HCEC 1CT (cell line): ENCODE measurements around the gene ZNF740.
"Not testable (repeated sequence)": the region's sequence is repeated elsewhere in the genome, so short reads cannot be mapped to it uniquely, and the experiment has no call there.

Experiments used
- DNase-seq: peaks from one replicate; pipeline ENCODE4 v3.0.0-alpha.2; 2017

Gene ZNF740

GRCh38 chr12:53195516-53196420, 15.2 kb downstream of the ZNF740 start:
- DNase-seq = no peak

GRCh38 chr12:53196486-53196885, 16.0 kb downstream of the ZNF740 start:
- no peak for DNase-seq

DNA sequence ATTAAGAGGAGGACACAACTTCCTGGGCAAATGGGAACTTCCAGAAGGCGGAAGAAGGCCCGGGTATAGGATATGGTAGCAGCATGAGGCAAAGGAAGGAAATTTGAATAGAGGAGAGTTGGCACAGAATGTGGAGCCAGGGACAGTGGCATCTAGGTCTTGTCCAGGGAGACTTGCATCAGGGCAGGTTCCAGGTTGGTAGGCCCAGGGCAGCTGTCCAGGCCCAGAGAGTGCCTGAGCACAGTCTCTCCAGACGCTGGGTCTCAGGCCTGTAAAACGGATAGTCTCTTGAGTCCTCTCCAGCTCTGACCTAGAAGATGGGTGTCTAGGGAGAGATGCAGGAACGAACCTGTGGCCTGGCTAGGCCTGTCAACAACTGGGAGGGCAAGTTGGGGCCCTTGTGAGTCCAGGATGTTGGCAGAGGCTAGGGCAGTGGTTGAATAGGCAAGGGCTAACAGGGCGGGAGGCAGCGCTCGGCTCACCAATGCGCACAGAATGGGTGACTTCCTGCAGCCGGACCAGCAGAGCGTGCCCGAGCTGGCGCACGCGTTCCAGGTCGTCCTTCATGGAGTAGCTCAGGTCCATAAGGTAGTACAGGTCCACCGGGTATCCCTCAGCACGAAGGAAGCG, 16.6 kb downstream of the ZNF740 start:
- no peak for DNase-seq

DNA sequence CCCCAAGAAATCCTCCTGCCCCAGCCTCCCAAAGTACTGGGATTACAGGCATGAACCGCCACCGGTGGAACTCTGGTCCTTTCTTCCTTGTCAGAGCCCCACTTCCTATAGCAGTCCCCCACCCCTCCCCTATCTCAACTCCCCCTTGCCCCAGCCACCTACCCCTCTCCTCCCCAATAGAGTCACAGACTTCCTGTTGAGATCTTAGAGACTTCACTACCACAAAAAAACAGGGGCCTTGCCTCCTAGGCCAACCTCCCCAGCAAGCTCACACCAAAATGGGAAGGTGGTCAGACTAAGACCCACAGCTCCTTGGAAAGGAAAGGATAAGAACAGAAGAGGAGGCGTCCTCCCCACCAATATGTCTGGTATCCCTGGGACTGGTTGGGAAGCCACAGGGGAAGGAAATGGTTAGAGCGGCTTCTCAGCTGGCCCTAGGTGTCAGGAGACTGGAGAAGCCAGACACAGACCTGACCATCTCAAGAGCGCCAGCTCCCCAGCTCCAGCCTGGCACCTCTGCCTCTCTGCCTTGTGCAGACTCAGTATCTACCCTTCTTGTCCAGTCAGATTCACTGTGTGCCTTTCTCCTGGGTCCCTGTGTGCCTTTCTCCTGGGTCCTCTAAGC, 18.1 kb downstream of the ZNF740 start:
- DNase-seq = no peak

DNA sequence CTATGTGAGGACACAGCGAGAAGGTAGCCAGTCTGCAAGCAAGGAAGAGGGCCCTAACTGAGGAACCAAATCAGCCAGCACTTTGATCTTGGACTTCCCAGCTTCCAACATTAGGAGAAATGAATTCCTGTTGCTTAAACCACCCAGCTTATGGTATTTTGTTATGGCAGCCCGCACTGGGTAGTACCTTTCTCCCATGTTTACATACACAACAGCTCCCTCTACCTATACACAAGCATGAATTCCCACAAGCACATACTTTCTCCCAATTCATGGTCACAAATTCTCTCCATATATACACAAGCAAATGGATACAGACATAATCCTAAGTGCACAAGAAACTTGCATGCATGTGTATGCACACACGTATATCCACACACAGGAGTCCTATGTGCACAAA, 19.2 kb downstream of the ZNF740 start:
- no peak for DNase-seq

- DNase-seq = no peak
Measured at GRCh38 chr12:53200107-53200457, 19.6 kb downstream of the ZNF740 start.

GRCh38 chr12:53200458-53201176, 20.1 kb downstream of the ZNF740 start:
- no peak for DNase-seq

GRCh38 chr12:53201177-53201541, 20.6 kb downstream of the ZNF740 start:
- DNase-seq = no peak

DNA sequence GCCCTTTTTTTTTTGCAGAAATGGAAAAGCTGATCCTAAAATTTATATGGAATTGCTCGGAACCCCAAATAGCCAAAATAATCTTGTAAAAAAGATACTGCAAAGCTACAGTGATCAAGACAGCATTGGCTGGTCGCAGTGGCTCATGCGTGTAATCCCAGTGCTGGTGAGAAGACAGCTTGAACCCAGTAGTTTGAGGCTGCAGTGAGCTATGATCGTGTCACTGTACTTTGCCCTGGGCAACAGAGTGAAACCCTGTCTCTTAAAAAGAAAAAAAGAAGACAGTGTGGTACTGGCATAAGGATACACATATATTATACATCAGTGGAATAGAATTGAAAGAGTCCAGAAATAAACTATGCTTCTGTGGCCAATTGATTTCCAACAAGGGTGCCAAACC, 21.1 kb downstream of the ZNF740 start:
- no peak for DNase-seq

DNA sequence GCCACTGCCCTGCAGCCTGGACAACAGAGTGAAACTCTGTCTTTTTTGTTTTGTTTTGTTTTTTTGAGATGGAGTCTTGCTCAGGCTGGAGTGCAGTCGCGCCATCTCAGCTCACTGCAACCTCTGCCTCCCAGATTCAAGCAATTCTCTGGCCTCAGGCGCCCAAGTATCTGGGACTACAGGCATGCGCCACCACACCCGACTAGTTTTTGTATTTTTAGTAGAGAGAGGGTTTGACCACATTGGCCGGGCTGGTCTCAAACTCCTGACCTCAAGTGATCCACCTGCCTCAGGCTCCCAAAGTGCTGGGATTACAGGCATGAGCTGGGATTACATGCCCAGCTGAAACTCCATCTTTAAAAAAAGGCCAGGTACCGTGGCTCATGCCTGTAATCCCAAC, 21.8 kb downstream of the ZNF740 start:
- not testable (repeated sequence) for DNase-seq

DNA sequence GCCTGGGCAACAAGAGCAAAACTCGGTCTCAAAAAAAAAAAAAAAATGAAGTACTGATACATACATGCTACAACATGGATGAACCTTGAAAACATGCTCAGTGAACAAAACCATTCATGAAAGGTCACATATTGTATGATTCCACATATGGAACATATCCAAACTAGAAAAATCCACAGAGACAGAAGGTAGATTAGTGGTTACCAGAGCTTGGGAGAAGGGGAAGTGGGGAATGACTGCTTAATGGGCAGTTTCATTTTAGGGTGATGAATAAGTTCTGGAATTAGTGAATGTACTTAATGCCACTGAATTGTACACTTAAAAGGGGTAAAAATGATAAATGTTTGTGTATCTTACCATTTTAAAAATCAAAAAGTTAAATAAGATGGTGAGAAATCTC, 23.8 kb downstream of the ZNF740 start:
- no peak for DNase-seq

DNA sequence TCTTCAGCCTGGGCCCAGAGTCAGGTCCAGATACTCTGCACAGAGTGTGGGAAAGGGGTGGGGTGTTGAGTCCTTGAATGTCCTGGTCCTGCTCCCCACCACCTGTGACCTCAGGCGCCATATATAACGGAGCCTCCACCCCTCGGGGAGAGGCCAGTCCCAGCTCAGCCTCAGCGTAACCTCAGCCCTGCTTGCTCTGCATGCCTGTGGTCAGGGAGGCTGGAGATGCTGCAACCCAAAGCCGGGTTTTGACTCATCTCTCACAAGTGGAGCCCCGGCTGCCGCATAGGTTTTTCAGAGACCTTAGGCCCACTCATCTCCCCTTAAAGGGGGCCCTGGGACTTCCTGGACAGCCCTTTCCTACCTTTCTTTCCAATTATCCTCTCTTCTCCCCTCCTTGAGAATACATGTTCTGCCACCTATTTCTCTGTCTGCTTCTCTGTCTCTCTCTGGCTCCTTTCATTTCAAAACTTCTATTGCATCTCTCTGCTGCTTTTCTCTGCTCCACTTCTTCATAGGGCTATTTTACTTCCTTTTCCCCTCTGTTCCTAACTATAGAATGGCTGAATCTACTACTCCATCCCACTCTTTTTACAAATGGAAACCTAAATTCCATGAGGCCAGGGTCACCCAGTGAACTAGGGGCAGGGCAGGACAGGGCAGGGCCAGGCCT, 25.4 kb downstream of the ZNF740 start:
- peak; percentile 90 for DNase-seq

GRCh38 chr12:53207042-53207441, 26.5 kb downstream of the ZNF740 start, which contains the start of gene ITGB7:
ITGB7 (minus strand) TSS chr12:53207251; CDS start chr12:53200443, 6,808 bp downstream.
- no peak for DNase-seq

GRCh38 chr12:53208435-53208834, 27.9 kb downstream of the ZNF740 start:
- no peak for DNase-seq

GRCh38 chr12:53208877-53209463, 28.4 kb downstream of the ZNF740 start:
- no peak for DNase-seq

GRCh38 chr12:53210843-53211242, 30.3 kb downstream of the ZNF740 start:
- DNase-seq = no peak

DNA sequence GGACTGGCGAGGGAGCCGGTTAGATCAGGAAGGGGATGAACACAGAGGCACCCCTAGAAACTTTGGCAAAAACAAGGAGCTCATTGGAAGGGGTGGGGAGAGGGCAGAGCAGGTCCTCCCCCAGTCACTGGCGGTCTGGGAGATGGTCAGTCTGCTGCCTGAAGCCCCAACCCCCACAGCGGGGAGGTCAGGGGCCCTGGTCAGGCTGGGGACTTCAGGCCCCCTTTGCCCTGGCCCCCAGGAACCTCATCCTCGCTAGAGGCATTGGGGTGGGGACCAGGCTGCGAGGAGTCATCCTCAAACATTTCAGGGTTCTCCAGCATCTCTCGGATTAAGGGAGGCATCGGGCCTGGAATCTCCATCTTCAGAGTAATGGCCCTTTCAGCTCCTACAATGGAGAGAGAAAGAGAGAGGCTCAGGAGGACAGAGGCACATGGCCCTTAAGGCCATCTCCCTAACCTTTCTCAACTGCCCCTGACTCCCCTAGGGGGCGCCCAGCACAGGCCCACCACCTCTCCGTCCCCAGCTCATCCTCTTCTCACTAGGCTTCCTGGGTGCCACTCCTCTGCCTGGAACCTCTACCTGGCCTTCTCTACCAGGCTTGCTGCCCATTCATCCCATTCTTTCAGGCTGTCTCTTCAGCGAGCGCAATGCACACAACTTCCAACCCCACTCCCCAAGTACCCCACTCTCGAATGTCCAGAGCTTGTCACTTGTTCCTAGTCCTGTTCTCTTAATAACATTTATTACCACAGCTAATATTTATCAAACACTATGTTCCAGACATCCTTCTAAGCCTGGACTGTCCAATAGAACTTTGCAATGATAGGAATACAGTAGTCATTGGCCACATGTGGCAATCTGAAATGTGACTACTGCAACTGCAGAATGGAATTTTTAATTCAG, 31.2 kb downstream of the ZNF740 start:
- DNase-seq = no peak

GRCh38 chr12:53212931-53213330, 32.4 kb downstream of the ZNF740 start:
- no peak for DNase-seq

DNA sequence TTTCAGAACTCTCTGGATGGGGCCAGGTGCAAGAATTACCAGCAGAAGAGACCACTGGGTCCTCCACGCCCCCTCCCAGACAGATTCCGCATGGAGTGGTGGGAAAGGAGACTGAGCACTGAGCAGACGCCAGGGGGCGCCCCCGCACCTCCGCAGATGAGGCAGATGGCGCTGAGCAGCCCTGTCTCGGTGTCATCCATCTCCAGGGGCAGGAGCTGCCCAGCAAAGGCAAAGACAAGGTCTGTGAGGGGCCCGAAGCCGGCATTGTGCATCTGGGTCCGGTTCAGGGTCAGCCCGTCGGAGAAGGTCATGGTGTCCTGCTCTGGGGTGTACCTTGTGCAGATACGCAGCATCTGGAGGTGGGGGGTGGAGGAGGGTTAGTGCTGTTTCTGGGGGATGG, 32.8 kb downstream of the ZNF740 start:
- peak; percentile 61 for DNase-seq

- DNase-seq = no peak
Measured at GRCh38 chr12:53214221-53214620, 33.7 kb downstream of the ZNF740 start.
